ENCODE data around the gene TOX2.

The TOX2 gene

DNA sequence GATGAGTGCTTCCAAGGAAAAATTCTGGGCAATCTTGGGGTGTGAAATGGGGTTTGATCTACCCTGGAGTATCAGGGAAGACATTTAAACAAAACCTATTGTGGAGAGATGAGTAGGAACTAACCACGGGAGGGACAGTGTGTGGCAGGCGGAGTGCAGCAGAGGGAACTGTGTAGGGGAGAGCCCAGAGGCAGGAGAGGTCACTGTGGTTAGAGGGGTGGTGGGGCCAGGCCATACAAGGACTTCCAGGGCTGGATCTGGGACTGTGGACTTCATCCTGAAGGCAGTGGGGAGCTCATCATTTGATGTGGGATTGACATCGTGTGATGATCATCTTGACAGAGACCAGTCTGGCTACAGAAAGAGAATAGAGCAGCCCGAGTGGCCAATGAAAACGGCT lies 89.0 kb downstream of the TOX2 start:
- H3K9me3 ChIP-seq (ENCODE audit: control insufficient read depth, insufficient read depth, low read length) = no peaks in the 10 kb centered on the region
- H3K9me2 ChIP-seq (replicated peaks; ENCODE audit: control insufficient read depth, low read length) = no peaks in the 10 kb centered on the region
- no peak overlapping the region for H3K4me2 ChIP-seq (ENCODE audit: low read length)
- TF ChIP-seq, protein P1, sequence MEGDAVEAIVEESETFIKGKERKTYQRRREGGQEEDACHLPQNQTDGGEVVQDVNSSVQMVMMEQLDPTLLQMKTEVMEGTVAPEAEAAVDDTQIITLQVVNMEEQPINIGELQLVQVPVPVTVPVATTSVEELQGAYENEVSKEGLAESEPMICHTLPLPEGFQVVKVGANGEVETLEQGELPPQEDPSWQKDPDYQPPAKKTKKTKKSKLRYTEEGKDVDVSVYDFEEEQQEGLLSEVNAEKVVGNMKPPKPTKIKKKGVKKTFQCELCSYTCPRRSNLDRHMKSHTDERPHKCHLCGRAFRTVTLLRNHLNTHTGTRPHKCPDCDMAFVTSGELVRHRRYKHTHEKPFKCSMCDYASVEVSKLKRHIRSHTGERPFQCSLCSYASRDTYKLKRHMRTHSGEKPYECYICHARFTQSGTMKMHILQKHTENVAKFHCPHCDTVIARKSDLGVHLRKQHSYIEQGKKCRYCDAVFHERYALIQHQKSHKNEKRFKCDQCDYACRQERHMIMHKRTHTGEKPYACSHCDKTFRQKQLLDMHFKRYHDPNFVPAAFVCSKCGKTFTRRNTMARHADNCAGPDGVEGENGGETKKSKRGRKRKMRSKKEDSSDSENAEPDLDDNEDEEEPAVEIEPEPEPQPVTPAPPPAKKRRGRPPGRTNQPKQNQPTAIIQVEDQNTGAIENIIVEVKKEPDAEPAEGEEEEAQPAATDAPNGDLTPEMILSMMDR (IDR thresholded peaks at IDR 0.05; ENCODE audit: low read depth, low read length, poor library complexity, severe bottlenecking) = no peak
- H3K36me3 ChIP-seq (ENCODE audit: control insufficient read depth, low read length) = no peaks in the 10 kb centered on the region
- no peak overlapping the region for H3K4me3 ChIP-seq (ENCODE audit: low read length)
- peaks cover 7% of the 10 kb centered on the region; the same call in 1 of the 2 replicates for H3K27me3 ChIP-seq (ENCODE audit: control insufficient read depth, low read length)
- H4K20me1 ChIP-seq (ENCODE audit: control insufficient read depth, insufficient read depth, low read depth, low read length) = no peaks in the 10 kb centered on the region
- H3K4me1 ChIP-seq (ENCODE audit: control insufficient read depth, low read length) = no peaks in the 10 kb centered on the region
- H3K79me2 ChIP-seq (ENCODE audit: control insufficient read depth, low read length) = no peaks in the 10 kb centered on the region
- H3F3A ChIP-seq (ENCODE audit: control insufficient read depth, insufficient read depth) = no peaks in the 10 kb centered on the region
- no peak overlapping the region for H3K27ac ChIP-seq (ENCODE audit: low read depth, low read length)

DNA sequence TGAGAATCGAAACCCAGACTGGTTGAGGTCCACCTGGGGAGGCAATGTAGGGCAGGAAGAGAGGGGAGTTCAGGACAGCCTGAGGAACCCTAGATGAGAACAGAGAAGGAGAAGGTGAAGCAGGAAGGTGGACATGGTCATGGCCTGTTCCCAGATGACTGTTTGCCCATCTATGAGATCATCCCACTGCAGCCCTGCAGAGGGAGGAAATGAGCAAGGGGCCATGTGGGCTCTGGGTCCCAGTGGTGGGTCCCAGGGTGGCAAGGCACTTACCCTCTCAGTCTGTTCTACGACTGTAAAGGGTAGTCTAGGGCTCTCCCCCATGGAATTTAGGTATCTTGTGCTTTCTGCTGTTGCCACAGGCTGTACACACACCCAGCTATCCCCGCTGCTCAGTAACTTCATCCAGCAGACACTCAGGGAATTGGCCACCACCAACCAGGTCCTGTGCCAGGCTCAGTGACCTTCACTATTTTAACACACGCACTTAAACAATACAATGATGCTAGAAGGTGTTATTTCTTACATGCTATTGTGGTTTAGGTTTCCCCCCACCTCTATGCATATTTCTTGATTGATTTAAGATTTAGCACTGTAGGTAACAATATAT lies 89.8 kb downstream of the TOX2 start:
- Histone ChIP-seq H3K4me1 (ENCODE audit: control insufficient read depth, low read length) (no peaks in the 10 kb centered on the region), H3K4me2 (ENCODE audit: low read length) (no peak overlapping the region), H3F3A (ENCODE audit: control insufficient read depth, insufficient read depth) (no peaks in the 10 kb centered on the region), H3K9me3 (ENCODE audit: control insufficient read depth, insufficient read depth, low read length) (no peaks in the 10 kb centered on the region), H3K9me2 (replicated peaks; ENCODE audit: control insufficient read depth, low read length) (no peaks in the 10 kb centered on the region), H3K4me3 (ENCODE audit: low read length) (no peak overlapping the region), H3K79me2 (ENCODE audit: control insufficient read depth, low read length) (no peaks in the 10 kb centered on the region), H4K20me1 (ENCODE audit: control insufficient read depth, insufficient read depth, low read depth, low read length) (no peaks in the 10 kb centered on the region), H3K27ac (ENCODE audit: low read depth, low read length) (no peak overlapping the region), H3K27me3 (ENCODE audit: control insufficient read depth, low read length) (peaks cover 7% of the 10 kb centered on the region; the same call in 1 of the 2 replicates), H3K36me3 (ENCODE audit: control insufficient read depth, low read length) (no peaks in the 10 kb centered on the region)
- TF ChIP-seq, protein P1 (IDR thresholded peaks at IDR 0.05; ENCODE audit: low read depth, low read length, poor library complexity, severe bottlenecking) = no peak
- no peak for TF ChIP-seq EZH2phosphoT487 (IDR thresholded peaks at IDR 0.05; ENCODE audit: borderline replicate concordance, low read length)

DNA sequence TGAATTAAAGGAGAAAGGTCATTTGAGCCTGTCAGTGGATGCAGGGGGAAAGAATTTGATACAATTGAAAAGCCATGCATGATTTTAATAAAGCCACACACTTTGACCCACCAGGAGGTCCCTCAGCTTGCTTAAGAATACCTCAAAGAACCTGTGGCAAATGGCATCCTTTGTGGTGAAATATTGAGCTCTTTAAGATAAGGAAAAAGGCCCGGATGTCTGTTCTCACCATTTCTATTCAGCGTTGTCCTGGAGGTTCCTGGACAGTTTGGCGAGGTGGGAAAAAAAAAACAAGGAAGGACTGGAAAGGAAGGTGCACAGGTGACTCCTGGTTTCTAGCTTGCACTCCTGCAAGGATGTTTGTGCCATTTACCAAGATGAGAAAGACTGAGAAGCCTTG lies 91.0 kb downstream of the TOX2 start:
- H3K27ac ChIP-seq (ENCODE audit: low read depth, low read length) = no peak overlapping the region
- no peaks in the 10 kb centered on the region for H3K9me2 ChIP-seq (replicated peaks; ENCODE audit: control insufficient read depth, low read length)
- H3K9me3 ChIP-seq (ENCODE audit: control insufficient read depth, insufficient read depth, low read length) = no peaks in the 10 kb centered on the region
- no peaks in the 10 kb centered on the region for H3K79me2 ChIP-seq (ENCODE audit: control insufficient read depth, low read length)
- no peaks in the 10 kb centered on the region for H4K20me1 ChIP-seq (ENCODE audit: control insufficient read depth, insufficient read depth, low read depth, low read length)
- H3F3A ChIP-seq (ENCODE audit: control insufficient read depth, insufficient read depth) = no peaks in the 10 kb centered on the region
- peaks cover 2% of the 10 kb centered on the region; the same call in 1 of the 2 replicates for H3K27me3 ChIP-seq (ENCODE audit: control insufficient read depth, low read length)
- no peak overlapping the region for H3K4me2 ChIP-seq (ENCODE audit: low read length)
- H3K36me3 ChIP-seq (ENCODE audit: control insufficient read depth, low read length) = no peaks in the 10 kb centered on the region
- H3K4me3 ChIP-seq (ENCODE audit: low read length) = no peak overlapping the region
- TF ChIP-seq, protein P1 (IDR thresholded peaks at IDR 0.05; ENCODE audit: low read depth, low read length, poor library complexity, severe bottlenecking) = no peak
- TF ChIP-seq EZH2phosphoT487 (IDR thresholded peaks at IDR 0.05; ENCODE audit: borderline replicate concordance, low read length) = no peak
- H3K4me1 ChIP-seq (ENCODE audit: control insufficient read depth, low read length) = no peaks in the 10 kb centered on the region
